Esophagus (tissue), 2 donors: ENCODE measurements around the gene RHOV. TPM values are rescaled to one million over a fixed set of nuclear protein-coding genes. Genes with fewer than 3 reads are reported as not detected.

ENCODE experiments used
- H3K27ac ChIP-seq, 2 donors: one replicate each; pipeline ENCODE4 v1.5.1; 2013; ENCODE audit warnings: low read depth in 2 of 2, mild to moderate bottlenecking in 2 of 2, inconsistent platforms in 1 of 2, low read length in 1 of 2, moderate library complexity in 1 of 2
- H3K27me3 ChIP-seq, 2 donors: one replicate each; pipeline ENCODE4 v1.6.1; 2013; ENCODE audit warnings: low read length in 2 of 2, control low read depth in 1 of 2, mild to moderate bottlenecking in 1 of 2; ENCODE audit not compliant: insufficient read depth in 2 of 2, control insufficient read depth in 1 of 2
- H3K36me3 ChIP-seq, 2 donors: one replicate each; pipeline ENCODE4 v1.6.1; 2013; ENCODE audit warnings: low read length in 1 of 2; ENCODE audit not compliant: control insufficient read depth in 2 of 2, insufficient read depth in 2 of 2
- H3K4me1 ChIP-seq, 2 donors: one replicate each; pipeline ENCODE4 v1.6.1; 2013; ENCODE audit warnings: low read length in 1 of 2; ENCODE audit not compliant: control insufficient read depth in 2 of 2, insufficient read depth in 2 of 2
- H3K4me3 ChIP-seq, 2 donors: one replicate each; pipeline ENCODE4 v1.5.1; 2013; ENCODE audit warnings: low read length in 2 of 2, mild to moderate bottlenecking in 2 of 2, low read depth in 1 of 2, moderate library complexity in 1 of 2
- H3K9me3 ChIP-seq, 2 donors: one replicate each; pipeline ENCODE4 v1.6.1; 2013; ENCODE audit warnings: mild to moderate bottlenecking in 2 of 2, low read depth in 1 of 2, low read length in 1 of 2, moderate library complexity in 1 of 2; ENCODE audit not compliant: control insufficient read depth in 2 of 2, insufficient read depth in 1 of 2
- WGBS, 2 donors: extraction: QIAGEN DNeasy Blood & Tissue Kit; methylation state at CpG; one replicate each; pipeline ENCODE4 v1.1.7; 2013; 5-methylcytosine and 5-hydroxymethylcytosine counted together
- polyA plus RNA-seq, 2 donors: library from polyadenylated mRNA; stranded (reverse); fragments of 200-250 nt; gene quantifications; one replicate each; pipeline ENCODE4 v1.2.3, GENCODE V29; 2013
- donor health status: healthy with polysubstance abuse.
- donor health status: Bipolar disorder and iron deficiency.

RHOV gene
- polyA plus RNA-seq, 2 donors, result 137 to 138 TPM

DNA sequence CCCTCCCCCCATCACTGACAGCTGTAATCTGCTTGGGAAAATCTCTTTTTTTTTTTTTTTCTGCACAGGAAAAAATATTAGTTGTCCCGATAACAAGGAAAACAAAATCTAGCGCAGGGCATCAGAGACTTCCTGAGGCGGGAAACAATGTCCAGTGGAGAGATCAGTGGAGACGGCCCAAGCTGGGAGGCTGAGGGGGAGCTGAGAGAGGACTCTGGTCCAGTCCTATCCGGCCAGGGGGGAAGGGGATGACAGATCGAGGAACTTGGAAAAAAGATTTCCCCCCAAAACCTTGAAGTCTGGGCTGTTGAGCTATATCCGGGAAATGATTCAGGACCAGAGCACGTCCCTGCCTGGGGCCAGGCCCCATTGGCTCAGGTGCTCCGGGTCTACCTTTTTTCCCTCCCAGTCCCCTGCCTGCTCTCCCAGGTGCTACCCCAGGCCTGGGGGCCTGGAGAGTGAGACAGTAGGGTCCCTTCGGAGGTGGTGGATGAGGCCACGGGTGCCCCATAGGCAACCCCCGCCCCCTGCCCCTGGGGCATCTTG lies 41.2 kb upstream of the RHOV start:
- Histone ChIP-seq H3K27ac (no peak overlapping the region), H3K27me3 (no peaks in the 10 kb centered on the region), H3K36me3 (no peaks in the 10 kb centered on the region), H3K4me3 (no peak overlapping the region), H3K4me1 (peaks cover 0 to 4% of the 10 kb centered on the region in 2 donors), H3K9me3 (no peaks in the 10 kb centered on the region)
- WGBS, 2 donors, result 82 to 83% methylated on average over 11 to 12 of the region's 12 CpGs

DNA sequence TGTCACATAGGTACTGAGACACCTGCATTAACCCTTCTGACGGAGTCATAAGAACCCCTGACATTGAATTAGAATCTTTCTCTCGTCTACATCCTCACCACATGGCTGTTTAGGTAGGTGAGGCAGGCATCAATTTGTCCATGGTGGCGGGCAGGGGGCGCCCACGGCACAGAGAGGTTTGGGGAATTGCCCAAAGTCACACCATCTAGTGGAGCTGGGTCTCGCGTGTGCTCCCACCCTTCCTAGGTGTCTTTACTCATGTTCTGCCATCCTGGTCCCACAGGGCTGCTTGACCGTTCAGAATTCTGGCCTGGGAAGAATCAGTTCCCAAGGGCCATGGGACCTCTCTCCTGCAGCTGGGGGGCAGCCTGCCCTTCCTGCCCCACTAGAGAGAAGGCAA lies 40.5 kb upstream of the RHOV start:
- H3K9me3 ChIP-seq, result no peaks in the 10 kb centered on the region
- no peak overlapping the region for H3K27ac ChIP-seq
- no peaks in the 10 kb centered on the region for H3K27me3 ChIP-seq
- 90% methylated on average over 8 of the region's 8 CpGs for WGBS, 2 donors
- H3K4me3 ChIP-seq, result no peak overlapping the region
- peaks cover 0 to 9% of the 10 kb centered on the region in 2 donors for H3K4me1 ChIP-seq
- no peaks in the 10 kb centered on the region for H3K36me3 ChIP-seq

DNA sequence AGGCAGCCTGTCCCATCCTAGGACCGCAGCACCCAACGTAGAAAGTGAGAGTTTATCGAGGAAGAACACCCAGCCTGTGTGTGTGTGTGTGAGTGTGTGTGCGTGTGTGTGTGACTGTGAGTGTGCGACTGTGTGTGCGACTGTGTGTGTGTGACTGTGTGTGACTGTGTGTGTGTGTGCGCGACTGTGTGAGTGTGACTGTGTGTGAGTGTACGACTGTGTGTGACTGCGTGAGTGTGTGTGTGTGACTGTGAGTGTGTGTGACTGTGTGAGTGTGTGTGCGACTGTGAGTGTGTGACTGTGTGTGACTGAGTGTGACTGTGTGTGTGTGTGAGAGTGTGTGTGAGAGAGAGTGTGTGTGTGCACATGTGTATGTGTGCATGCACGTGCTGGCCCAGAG lies 40.0 kb upstream of the RHOV start:
- Histone ChIP-seq H3K27me3 (no peaks in the 10 kb centered on the region), H3K4me3 (no peak overlapping the region), H3K4me1 (peaks cover 0 to 9% of the 10 kb centered on the region in 2 donors), H3K9me3 (no peaks in the 10 kb centered on the region), H3K36me3 (no peaks in the 10 kb centered on the region), H3K27ac (no peak overlapping the region)
- WGBS, 2 donors, result 95% methylated on average over 12 of the region's 12 CpGs

DNA sequence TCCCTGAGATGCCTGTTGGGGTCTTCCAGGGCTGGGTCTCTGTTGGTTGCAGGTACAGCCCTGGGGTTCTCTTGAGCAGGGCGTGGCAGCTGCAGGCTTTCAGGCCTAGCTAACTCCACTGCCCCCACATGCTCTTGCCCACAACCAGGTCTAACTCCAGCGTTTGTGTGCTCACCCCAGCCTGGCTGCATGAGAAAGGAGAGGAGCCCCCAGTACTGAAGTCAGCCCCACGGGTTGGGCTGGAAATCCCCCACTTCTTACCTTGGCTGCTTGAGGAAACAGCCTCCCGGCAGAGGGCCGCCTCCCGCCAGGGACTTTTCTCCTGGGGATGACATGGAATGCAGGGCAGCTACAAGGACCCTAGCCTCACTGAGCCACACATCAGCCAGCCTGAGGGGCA lies 38.4 kb upstream of the RHOV start:
- WGBS, 2 donors, result 65 to 72% methylated on average over 6 of the region's 6 CpGs
- H3K27me3 ChIP-seq, result no peaks in the 10 kb centered on the region
- H3K9me3 ChIP-seq, result no peaks in the 10 kb centered on the region
- H3K4me3 ChIP-seq, result no peak overlapping the region
- peaks cover 0 to 11% of the 10 kb centered on the region in 2 donors for H3K4me1 ChIP-seq
- no peak overlapping the region for H3K27ac ChIP-seq
- H3K36me3 ChIP-seq, result no peaks in the 10 kb centered on the region

DNA sequence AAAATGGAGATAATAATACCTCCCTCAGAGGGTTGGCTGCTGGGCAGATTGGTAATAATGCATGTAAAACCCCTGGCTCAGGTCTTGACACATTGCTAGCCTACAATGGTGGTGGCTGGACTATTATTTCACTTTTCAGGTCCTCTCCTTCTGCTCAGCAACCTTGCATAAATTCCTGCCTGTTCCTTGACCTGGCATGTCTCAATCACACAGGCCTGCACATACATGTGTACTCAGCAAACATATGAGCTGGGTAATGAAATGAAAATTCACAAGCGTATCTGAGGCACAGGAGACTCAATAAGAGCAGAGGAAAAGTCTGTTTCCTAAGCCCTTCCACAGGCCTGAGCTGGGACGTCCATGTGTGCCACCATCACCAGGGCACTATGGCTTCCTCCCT lies 37.7 kb upstream of the RHOV start:
- no peak overlapping the region for H3K4me3 ChIP-seq
- H3K27me3 ChIP-seq, result no peaks in the 10 kb centered on the region
- peaks cover 0 to 19% of the 10 kb centered on the region in 2 donors for H3K4me1 ChIP-seq
- H3K36me3 ChIP-seq, result no peaks in the 10 kb centered on the region
- H3K9me3 ChIP-seq, result no peaks in the 10 kb centered on the region
- no peak overlapping the region for H3K27ac ChIP-seq
- 73 to 75% methylated on average over 2 of the region's 2 CpGs for WGBS, 2 donors

DNA sequence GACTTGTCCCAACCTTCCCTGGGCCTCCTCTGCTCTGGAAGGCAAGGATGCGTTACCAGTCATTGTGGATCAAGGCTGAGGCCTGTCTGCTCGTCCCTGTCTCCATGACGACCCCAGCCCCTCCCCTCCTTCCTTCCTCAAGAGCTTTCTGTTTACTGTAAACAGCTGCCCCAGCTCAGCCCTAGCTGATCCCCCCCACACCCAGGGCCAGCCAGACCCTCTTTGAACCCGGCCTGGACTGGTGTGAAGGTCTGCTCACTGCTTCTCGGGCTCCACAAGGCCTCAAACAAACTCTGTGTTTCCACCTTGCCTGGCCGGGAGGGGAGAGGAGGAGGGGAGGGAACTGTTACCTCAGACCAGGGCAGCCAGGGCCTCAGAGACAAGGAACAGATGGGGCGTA lies 37.1 kb upstream of the RHOV start:
- no peak overlapping the region for H3K4me3 ChIP-seq
- H3K4me1 ChIP-seq, result peaks cover 0 to 22% of the 10 kb centered on the region in 2 donors
- WGBS, 2 donors, result 53 to 66% methylated on average over 7 of the region's 7 CpGs
- no peaks in the 10 kb centered on the region for H3K36me3 ChIP-seq
- no peak overlapping the region for H3K27ac ChIP-seq
- H3K27me3 ChIP-seq, result no peaks in the 10 kb centered on the region
- H3K9me3 ChIP-seq, result no peaks in the 10 kb centered on the region

DNA sequence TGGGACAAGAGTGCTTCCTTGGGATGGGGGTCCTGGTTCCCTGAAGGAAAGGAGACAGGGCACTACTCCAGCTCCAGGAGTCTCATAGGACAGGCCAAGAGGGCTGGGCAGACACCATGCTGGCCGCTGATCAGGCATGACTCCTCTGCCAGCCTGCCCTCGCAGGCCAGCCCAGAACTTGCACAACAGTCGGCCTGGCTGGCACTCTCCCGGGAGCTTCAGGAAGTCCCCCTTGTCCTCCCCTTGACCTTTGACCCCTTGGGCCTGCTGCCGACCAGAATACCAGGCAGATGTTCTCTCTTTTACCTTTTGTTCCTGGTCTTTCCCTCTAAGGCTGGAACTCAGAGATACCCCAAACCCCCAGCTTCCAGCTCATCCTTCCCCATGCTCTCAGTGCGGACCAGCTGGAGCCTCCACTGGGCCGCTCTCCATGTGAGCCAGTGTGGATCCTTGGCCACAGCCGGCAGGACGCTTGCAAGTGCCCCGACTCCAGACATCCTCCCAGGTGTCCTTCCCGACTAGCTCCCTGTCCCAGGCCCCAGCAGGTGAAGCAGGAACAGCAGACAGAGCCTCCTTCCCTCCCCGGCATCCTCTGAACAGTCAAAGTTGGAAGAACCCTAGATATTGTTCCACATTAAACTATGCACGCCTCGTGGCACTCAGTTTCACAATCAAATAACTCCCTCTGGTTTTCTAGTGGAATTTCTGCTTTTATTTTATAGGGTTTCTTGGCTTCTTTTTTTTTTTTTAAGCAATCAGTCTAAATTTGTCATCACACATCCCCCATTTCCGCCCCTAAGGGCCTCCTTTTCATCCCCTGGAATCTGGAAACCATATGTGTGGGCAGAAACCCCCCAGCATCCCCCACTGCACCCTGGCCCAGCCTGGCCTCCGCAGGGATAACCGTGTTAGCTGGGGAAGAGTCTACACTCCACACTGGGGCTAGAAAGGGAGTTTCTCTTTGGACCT lies 35.9 kb upstream of the RHOV start:
- Histone ChIP-seq H3K27ac (peak overlapping the region in 1 of 2 donors; percentile 36), H3K27me3 (no peaks in the 10 kb centered on the region), H3K36me3 (peaks cover 0 to under 1% of the 10 kb centered on the region in 2 donors), H3K4me1 (peaks cover 0 to 24% of the 10 kb centered on the region in 2 donors), H3K9me3 (no peaks in the 10 kb centered on the region), H3K4me3 (no peak overlapping the region)
- WGBS, 2 donors, result 66 to 70% methylated on average over 17 of the region's 17 CpGs

DNA sequence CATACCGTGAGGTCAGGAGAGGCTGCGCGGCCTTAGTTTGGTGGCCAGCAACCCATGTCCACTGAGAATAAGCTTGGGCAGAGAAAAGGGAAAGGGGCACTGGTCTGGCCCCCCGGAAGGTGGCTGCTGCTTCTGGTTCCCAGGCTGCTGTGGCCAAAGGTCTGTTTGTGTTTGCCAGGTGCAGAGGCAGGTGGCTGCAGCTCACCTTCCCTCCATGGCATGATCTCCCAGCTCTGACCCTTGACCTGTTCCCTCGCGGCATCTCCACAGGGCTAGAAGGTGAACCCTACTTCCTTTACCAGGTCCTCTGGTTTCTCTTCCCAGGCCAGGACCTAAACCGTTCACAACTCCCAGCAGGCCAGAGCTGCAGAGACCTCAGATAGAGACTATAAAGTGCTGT lies 34.1 kb upstream of the RHOV start:
- peaks cover 0 to 32% of the 10 kb centered on the region in 2 donors for H3K4me1 ChIP-seq
- no peaks in the 10 kb centered on the region for H3K27me3 ChIP-seq
- peaks cover 0 to 13% of the 10 kb centered on the region in 2 donors for H3K36me3 ChIP-seq
- no peak overlapping the region for H3K4me3 ChIP-seq
- H3K9me3 ChIP-seq, result no peaks in the 10 kb centered on the region
- 76 to 91% methylated on average over 7 of the region's 7 CpGs for WGBS, 2 donors
- no peak overlapping the region for H3K27ac ChIP-seq

DNA sequence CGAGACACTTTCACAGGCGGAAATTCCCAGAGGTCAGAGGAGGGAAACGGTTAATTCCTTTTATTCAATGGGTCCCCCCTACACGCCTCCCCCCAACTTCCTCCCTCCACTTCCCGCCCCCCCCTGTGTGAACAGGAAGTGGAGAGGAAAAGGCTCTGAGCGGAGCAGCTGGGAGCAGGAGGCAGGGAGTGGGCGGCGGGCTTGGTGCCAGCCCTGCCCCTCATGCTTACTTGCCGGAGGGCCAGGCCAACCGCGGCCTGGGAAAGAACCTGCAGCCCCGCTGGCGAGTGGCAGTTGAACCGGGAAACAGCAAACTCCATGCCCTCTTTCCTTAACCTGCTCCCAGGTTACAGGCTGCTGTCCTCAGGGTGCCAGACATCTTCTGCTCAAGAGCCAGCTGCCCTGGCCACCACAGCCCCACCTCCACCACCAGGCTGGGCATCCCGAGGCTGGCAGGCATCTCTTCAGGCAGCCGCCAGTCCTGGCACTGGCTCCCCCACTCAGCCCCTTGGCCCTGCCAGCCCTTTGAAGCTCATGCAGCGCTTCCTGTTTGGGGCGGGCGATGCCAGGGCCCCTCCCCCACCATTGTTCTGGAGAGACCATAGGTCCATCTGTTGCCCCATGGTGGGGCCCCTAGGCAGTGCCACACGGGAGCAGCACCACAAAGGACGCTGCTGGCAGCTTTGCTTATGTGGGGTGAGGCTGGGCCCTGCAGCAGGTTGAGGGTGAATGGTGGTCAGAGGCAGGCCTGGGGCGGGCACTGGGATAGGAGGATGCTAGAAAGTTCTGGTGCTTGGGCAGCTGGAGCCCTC lies 33.2 kb upstream of the RHOV start:
- Histone ChIP-seq H3K27ac (peak overlapping the region; percentile 86 to 88), H3K9me3 (no peaks in the 10 kb centered on the region), H3K4me1 (peaks cover 0 to 35% of the 10 kb centered on the region in 2 donors), H3K36me3 (peaks cover 4 to 21% of the 10 kb centered on the region in 2 donors), H3K27me3 (no peaks in the 10 kb centered on the region), H3K4me3 (peak overlapping the region; percentile 34 to 49)
- WGBS, 2 donors, result 14 to 20% methylated on average over 19 to 22 of the region's 22 CpGs
